H1 (cell line): Measurements from ENCODE around the gene B4GALT7. TPM values are rescaled to one million over a fixed set of nuclear protein-coding genes. Genes with fewer than 3 reads are reported as not detected.

ENCODE experiments used
- CTCF ChIA-PET: fragments of 300-600 bp; sonication (Branson Sonifier 250); formaldehyde crosslinking; loops from one replicate; lab custom pipeline; 2021; ENCODE audit not compliant: partially characterized antibody; lab: Charles Lee
- POLR2A ChIA-PET: fragments of 300-600 bp; sonication (Branson Sonifier 250); formaldehyde crosslinking; loops from one replicate; lab custom pipeline; 2021; ENCODE audit warnings: inconsistent platforms; ENCODE audit not compliant: partially characterized antibody; lab: Charles Lee
- DNase-seq, 2 experiments: peaks; one replicate each; pipeline versions ENCODE4 v3.0.0 to v3.0.0-alpha.2; 2010 to 2022; ENCODE audit warnings: low spot score in 2 of 2, low read depth in 1 of 2, mixed read lengths in 1 of 2
- FAIRE-seq: peaks from 2 replicates; lab custom pipeline; 2011; peaks lifted over from hg19 to GRCh38; lab: Jason Lieb, UNC
- H2AFZ ChIP-seq: 2 replicates; pipeline ENCODE4 v1.8.1; 2012; ENCODE audit warnings: low read length, inconsistent platforms
- H2AK5ac ChIP-seq: 2 replicates; pipeline ENCODE4 v1.6.1; 2013; ENCODE audit warnings: low read depth, low read length
- H2BK120ac ChIP-seq: replicated peaks from 2 replicates; pipeline ENCODE3; 2013; ENCODE audit warnings: low read depth, low read length, inconsistent platforms
- H2BK12ac ChIP-seq: 2 replicates; pipeline ENCODE4 v1.6.1; 2013; ENCODE audit warnings: low read depth, low read length
- H2BK15ac ChIP-seq: 2 replicates; pipeline ENCODE4 v1.6.1; 2013; ENCODE audit warnings: low read length
- H2BK20ac ChIP-seq: 2 replicates; pipeline ENCODE4 v1.6.1; 2013; ENCODE audit warnings: low read length
- H2BK5ac ChIP-seq: 2 replicates; pipeline ENCODE4 v1.6.1; 2013; ENCODE audit warnings: low read depth, low read length
- H3K14ac ChIP-seq: 2 replicates; pipeline ENCODE4 v1.6.1; 2013; ENCODE audit warnings: inconsistent platforms; ENCODE audit not compliant: insufficient read length
- H3K18ac ChIP-seq: 2 replicates; pipeline ENCODE4 v1.6.1; 2013; ENCODE audit warnings: low read length; ENCODE audit errors: extremely low read depth
- H3K23ac ChIP-seq: 2 replicates; pipeline ENCODE4 v1.6.1; 2013; ENCODE audit warnings: inconsistent platforms; ENCODE audit not compliant: insufficient read length
- H3K23me2 ChIP-seq: 2 replicates; pipeline ENCODE4 v1.6.1; 2013; ENCODE audit warnings: low read depth, low read length
- H3K27ac ChIP-seq: 2 replicates; pipeline ENCODE4 v1.6.1; 2011; ENCODE audit warnings: low read depth, low read length, inconsistent platforms
- H3K27me3 ChIP-seq, 4 experiments: replicated peaks in 1 of 4; 1 replicate in 1 of 4; 2 replicates in 3 of 4; pipeline versions ENCODE4 v1.6.1 to v1.8.1; 2011 to 2013; ENCODE audit warnings: low read length in 3 of 4, mild to moderate bottlenecking in 3 of 4, inconsistent platforms in 2 of 4, mixed read lengths in 2 of 4, moderate library complexity in 1 of 4; ENCODE audit not compliant: control insufficient read depth in 3 of 4, insufficient read depth in 3 of 4; ENCODE audit errors: extremely low read depth in 1 of 4
- H3K36me3 ChIP-seq, 4 experiments: 2 replicates each; pipeline versions ENCODE4 v1.6.1 to v1.8.1; 2011 to 2013; ENCODE audit warnings: mild to moderate bottlenecking in 4 of 4, low read length in 3 of 4, moderate library complexity in 2 of 4, control low read depth in 1 of 4, inconsistent platforms in 1 of 4; ENCODE audit not compliant: insufficient read depth in 4 of 4, control insufficient read depth in 2 of 4
- H3K4ac ChIP-seq: replicated peaks from 2 replicates; pipeline ENCODE3; 2013; ENCODE audit warnings: low read length, low read depth, mixed read lengths, inconsistent platforms; ENCODE audit not compliant: insufficient read length
- H3K4me1 ChIP-seq, 4 experiments: replicated peaks in 1 of 4; 1 replicate in 1 of 4; 2 replicates in 3 of 4; pipeline versions ENCODE4 v1.6.1 to v1.8.1; 2011 to 2013; ENCODE audit warnings: low read length in 3 of 4, inconsistent platforms in 2 of 4, mixed read lengths in 1 of 4; ENCODE audit not compliant: insufficient read depth in 4 of 4, control insufficient read depth in 3 of 4
- H3K4me2 ChIP-seq, 2 experiments: 2 replicates each; pipeline versions ENCODE4 v1.6.1 to v1.8.1; 2011 to 2013; ENCODE audit warnings: low read depth in 2 of 2, low read length in 2 of 2, control low read depth in 1 of 2, inconsistent platforms in 1 of 2, mild to moderate bottlenecking in 1 of 2; ENCODE audit not compliant: insufficient read depth in 1 of 2
- H3K4me3 ChIP-seq, 4 experiments: fragments of 200-600, 300-600 bp in 1 of 4; sonication (generic), shearing (Covaris generic), sonication (Bioruptor Twin) in 1 of 4; 2 replicates each; pipeline versions ENCODE4 v1.5.1 to v1.8.1; 2011 to 2016; ENCODE audit warnings: low read length in 4 of 4, low read depth in 3 of 4, control low read depth in 2 of 4, inconsistent platforms in 2 of 4, mild to moderate bottlenecking in 2 of 4, mixed read lengths in 1 of 4, moderate library complexity in 1 of 4; ENCODE audit not compliant: insufficient read depth in 2 of 4; ENCODE audit errors: extremely low read depth in 1 of 4
- H3K56ac ChIP-seq: replicated peaks from 2 replicates; pipeline ENCODE3; 2013; ENCODE audit warnings: low read depth, mild to moderate bottlenecking, mixed read lengths, low read length, inconsistent platforms; ENCODE audit not compliant: insufficient read length
- H3K79me1 ChIP-seq: 2 replicates; pipeline ENCODE4 v1.6.1; 2013; ENCODE audit warnings: low read depth, low read length, control low read depth
- H3K79me2 ChIP-seq, 2 experiments: 2 replicates each; pipeline versions ENCODE4 v1.6.1 to v1.8.1; 2012 to 2013; ENCODE audit warnings: low read length in 2 of 2, mild to moderate bottlenecking in 2 of 2, inconsistent platforms in 1 of 2; ENCODE audit not compliant: insufficient read depth in 2 of 2, control insufficient read depth in 1 of 2
- H3K9ac ChIP-seq, 4 experiments: replicated peaks in 1 of 4; 1 replicate in 1 of 4; 2 replicates in 3 of 4; pipeline versions ENCODE4 v1.6.1 to v1.8.1; 2011 to 2013; ENCODE audit warnings: low read depth in 3 of 4, low read length in 3 of 4, control low read depth in 2 of 4, mild to moderate bottlenecking in 2 of 4, moderate library complexity in 2 of 4, inconsistent platforms in 1 of 4; ENCODE audit errors: extremely low read depth in 1 of 4
- H3K9me3 ChIP-seq, 2 experiments: 2 replicates each; pipeline versions ENCODE4 v1.6.1 to v1.8.1; 2012 to 2013; ENCODE audit warnings: mild to moderate bottlenecking in 2 of 2, moderate library complexity in 2 of 2, control low read depth in 1 of 2, inconsistent platforms in 1 of 2, low read depth in 1 of 2, low read length in 1 of 2, mixed read lengths in 1 of 2; ENCODE audit not compliant: insufficient read depth in 2 of 2
- H4K20me1 ChIP-seq, 2 experiments: replicated peaks in 1 of 2; 2 replicates each; pipeline versions ENCODE3 to v1.8.1; 2011 to 2013; ENCODE audit warnings: inconsistent platforms in 2 of 2, low read length in 2 of 2, mild to moderate bottlenecking in 1 of 2; ENCODE audit not compliant: insufficient read depth in 2 of 2, control insufficient read depth in 1 of 2
- H4K5ac ChIP-seq: 2 replicates; pipeline ENCODE4 v1.6.1; 2013; ENCODE audit warnings: low read length, low read depth, mixed read lengths, inconsistent platforms; ENCODE audit not compliant: insufficient read length
- H4K8ac ChIP-seq: 2 replicates; pipeline ENCODE4 v1.8.0; 2013; ENCODE audit warnings: mild to moderate bottlenecking, moderate library complexity, low read length, inconsistent platforms; ENCODE audit not compliant: insufficient read depth; ENCODE audit errors: extremely low read depth
- H4K91ac ChIP-seq: replicated peaks from 2 replicates; pipeline ENCODE3; 2013; ENCODE audit warnings: low read length, mixed read lengths, inconsistent platforms; ENCODE audit not compliant: insufficient read length
- BRCA1 ChIP-seq: IDR thresholded peaks from 2 replicates; pipeline ENCODE4 v1.6.1; 2012; ENCODE audit warnings: low read depth, low read length, improper control_type of control experiment
- CBX5 ChIP-seq: fragments of 300-800, 300-1000 bp; sonication (generic); IDR thresholded peaks from 2 replicates; pipeline ENCODE4 v1.7.1; 2016; ENCODE audit warnings: antibody characterized with exemption, low read length, low read depth
- CHD1 ChIP-seq: IDR thresholded peaks from 2 replicates; pipeline ENCODE4 v1.6.1; 2012; ENCODE audit warnings: low read depth, low read length, improper control_type of control experiment
- CREB1 ChIP-seq: IDR thresholded peaks from 2 replicates; pipeline ENCODE4 v1.6.1; 2012; ENCODE audit warnings: inconsistent platforms
- CTBP2 ChIP-seq: IDR thresholded peaks from 2 replicates; pipeline ENCODE4 v1.7.0; 2011; ENCODE audit warnings: borderline replicate concordance, mild to moderate bottlenecking, moderate library complexity, mixed read lengths, low read length; ENCODE audit not compliant: insufficient read depth, insufficient read length
- KDM4A ChIP-seq: IDR thresholded peaks from one replicate; pipeline ENCODE4 v1.7.1; 2012; ENCODE audit warnings: low read depth, mild to moderate bottlenecking, moderate library complexity, low read length, inconsistent platforms; ENCODE audit not compliant: severe bottlenecking
- RNF2 ChIP-seq: fragments of 200-900, 300-1000 bp; sonication (generic); IDR thresholded peaks from 2 replicates; pipeline ENCODE4 v1.7.1; 2016; ENCODE audit warnings: borderline replicate concordance, low read depth, mild to moderate bottlenecking, antibody characterized with exemption, low read length; ENCODE audit not compliant: poor library complexity, severe bottlenecking; ENCODE audit errors: missing control alignments
- SRF ChIP-seq: IDR thresholded peaks from 2 replicates; pipeline ENCODE4 v1.6.1; 2011; ENCODE audit warnings: mild to moderate bottlenecking, low read depth, low read length, moderate library complexity
- TAF7 ChIP-seq: optimal IDR thresholded peaks from 2 replicates; pipeline ENCODE3; 2011; ENCODE audit warnings: low read depth, mild to moderate bottlenecking, inconsistent platforms, low read length, moderate library complexity, borderline replicate concordance
- TCF12 ChIP-seq: IDR thresholded peaks from 2 replicates; pipeline ENCODE4 v1.6.1; 2011; ENCODE audit warnings: low read depth, mild to moderate bottlenecking, low read length
- WGBS, 2 experiments: shearing (Covaris generic) in 1 of 2; methylation state at CpG; one replicate each; pipeline versions ENCODE4 v1.1.6 to v1.1.7; 2013 to 2015; ENCODE audit warnings: low lambda C conversion rate in 2 of 2, mixed read lengths in 2 of 2, inconsistent platforms in 1 of 2, low coverage in 1 of 2, missing lambda C conversion rate in 1 of 2; ENCODE audit not compliant: insufficient replicate concordance in 2 of 2, insufficient coverage in 1 of 2, insufficient read length in 1 of 2; ENCODE audit errors: extremely low coverage in 1 of 2, missing lambda C conversion rate in 1 of 2; 5-methylcytosine and 5-hydroxymethylcytosine counted together
- polyA plus RNA-seq, 7 experiments: library from polyadenylated mRNA; depleted of rRNA in 3 of 7; stranded (reverse) in 5 of 7; unstranded in 2 of 7; fragments of >200 nt in 5 of 7; fragments of 200-250 nt in 2 of 7; gene quantifications; 1 replicate in 5 of 7; 2 replicates in 1 of 7; 4 replicates in 1 of 7; pipeline versions ENCODE4 v1.2.1 to v1.2.3, GENCODE V29; 2011 to 2013; ENCODE audit warnings: missing spikeins in 2 of 7, mixed read lengths in 2 of 7
- total RNA-seq: library from RNA; stranded (reverse); fragmentation: NEBNext Ultra II Directional; extraction: Animal tissue kit (Norgen Biotek cat#: 25700); gene quantifications from 2 replicates; pipeline ENCODE4 v1.2.1, GENCODE V29; 2021
- TF ChIP-seq, protein P1 (sequence below): IDR thresholded peaks from 2 replicates; pipeline ENCODE4 v1.6.1; 2012; ENCODE audit warnings: low read length, inconsistent platforms

B4GALT7 gene
- total and polyA plus RNA-seq, 2 of the 8 experiments (the other 6 are each of a cell fraction or from before 2014, with no cell fraction given), result 18.7 to 31.9 TPM

DNA sequence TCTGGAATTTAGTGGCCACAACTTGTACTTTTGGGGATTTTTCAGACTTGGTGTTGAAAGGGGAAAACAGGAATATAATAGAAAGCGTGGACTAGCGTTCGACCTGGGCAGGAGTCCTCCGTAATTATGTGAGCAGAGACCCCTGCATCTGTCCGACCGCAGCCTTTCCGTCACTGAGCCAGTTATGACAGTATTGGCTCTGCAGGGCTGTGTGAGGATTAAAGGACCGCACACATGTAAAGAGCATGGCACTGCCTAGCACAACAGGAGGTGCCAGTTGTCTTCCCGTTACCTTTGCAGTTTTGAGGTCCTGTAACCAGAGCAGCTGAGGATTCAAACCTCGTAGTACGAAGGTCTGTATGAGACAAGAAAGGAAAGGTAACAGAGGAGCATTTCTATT lies 1.2 kb downstream of the B4GALT7 start:
- Histone ChIP-seq H3K27me3 (peaks cover 0 to 2% (median 0%) of the 10 kb centered on the region in 4 experiments; a peak in 2 of 7 replicates), H2BK20ac (no peak overlapping the region), H3K79me1 (no peaks in the 10 kb centered on the region; the same call in none of the 2 replicates), H3K4ac (no peak overlapping the region), H2BK5ac (no peak overlapping the region), H3K23ac (no peak overlapping the region), H2BK15ac (no peak overlapping the region), H3K9me3 (no peaks in the 10 kb centered on the region), H4K5ac (no peak overlapping the region), H3K4me2 (peak overlapping the region; percentile 91 to 100), H2AFZ (no peak overlapping the region), H3K56ac (no peak overlapping the region), H2BK12ac (no peak overlapping the region), H3K27ac (no peak overlapping the region), H3K79me2 (peaks cover 0 to 4% of the 10 kb centered on the region in 2 experiments; a peak in 1 of 4 replicates), H4K91ac (no peak overlapping the region), H2BK120ac (no peak overlapping the region), H2AK5ac (0 out of 2 replicates have a peak overlapping the region, but pooled peaks have one; percentile 88), H3K14ac (no peak overlapping the region), H4K8ac (no peak overlapping the region), H3K4me3 (peak overlapping the region in 3 of 4 experiments; percentile 66 to 97 (median 82); a peak in 6 of 8 replicates), H3K9ac (no peak overlapping the region), H4K20me1 (peaks cover 0 to 2% of the 10 kb centered on the region in 2 experiments), H3K36me3 (peaks cover 0 to 6% (median 3%) of the 10 kb centered on the region in 4 experiments; a peak in 4 of 8 replicates), H3K18ac (no peak overlapping the region), H3K23me2 (peaks cover 9% of the 10 kb centered on the region), H3K4me1 (peaks cover 0 to 3% (median 2%) of the 10 kb centered on the region in 4 experiments; a peak in 3 of 7 replicates)
- FAIRE-seq (no peak), DNase-seq (no peak)
- ChIA-PET POLR2A (interaction anchor here (0.6 to 8.8 kb wide), 5 partner anchors 9 to 108 kb away, joined by 3 to 72 read pairs (median 3); partner anchors contain the start of gene TMED9), CTCF (interaction anchor here (1.5 kb wide), 1 partner anchor 41 kb away, joined by 3 read pairs; no protein-coding TSS in a partner anchor)
- WGBS, 2 experiments, result 92% methylated on average over 11 of the region's 11 CpGs; no CpG with 5 or more reads in 1 of the 2 experiments
- TF ChIP-seq CBX5 (no peak), SRF (no peak), RNF2 (no peak), TAF7 (no peak), BRCA1 (no peak), TCF12 (no peak), KDM4A (no peak), CTBP2 (no peak), CHD1 (no peak), CREB1 (no peak)
- TF ChIP-seq, protein P1, sequence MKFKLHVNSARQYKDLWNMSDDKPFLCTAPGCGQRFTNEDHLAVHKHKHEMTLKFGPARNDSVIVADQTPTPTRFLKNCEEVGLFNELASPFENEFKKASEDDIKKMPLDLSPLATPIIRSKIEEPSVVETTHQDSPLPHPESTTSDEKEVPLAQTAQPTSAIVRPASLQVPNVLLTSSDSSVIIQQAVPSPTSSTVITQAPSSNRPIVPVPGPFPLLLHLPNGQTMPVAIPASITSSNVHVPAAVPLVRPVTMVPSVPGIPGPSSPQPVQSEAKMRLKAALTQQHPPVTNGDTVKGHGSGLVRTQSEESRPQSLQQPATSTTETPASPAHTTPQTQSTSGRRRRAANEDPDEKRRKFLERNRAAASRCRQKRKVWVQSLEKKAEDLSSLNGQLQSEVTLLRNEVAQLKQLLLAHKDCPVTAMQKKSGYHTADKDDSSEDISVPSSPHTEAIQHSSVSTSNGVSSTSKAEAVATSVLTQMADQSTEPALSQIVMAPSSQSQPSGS, result no peak
